SU-DHL-6 (cell line): ENCODE data around the gene SPG7.

Experiments
- H2AFZ ChIP-seq: fragments of 200-600 bp; sonication (generic); 2 replicates; pipeline ENCODE4 v1.6.1; 2014; ENCODE audit warnings: low read depth, mild to moderate bottlenecking, moderate library complexity, mixed read lengths, antibody characterized with exemption, low read length; ENCODE audit not compliant: severe bottlenecking
- H3F3A ChIP-seq: fragments of 200-600 bp; shearing (Covaris generic); 2 replicates; pipeline ENCODE4 v1.6.0; 2016; ENCODE audit warnings: antibody characterized with exemption, mild to moderate bottlenecking; ENCODE audit not compliant: insufficient read depth
- H3K27ac ChIP-seq: fragments of 200-600 bp; sonication (generic); 2 replicates; pipeline ENCODE4 v1.5.1; 2016; ENCODE audit warnings: low read depth, mild to moderate bottlenecking, low read length, moderate library complexity, mixed read lengths
- H3K27me3 ChIP-seq: fragments of 200-600 bp; sonication (generic), shearing (Covaris generic); 2 replicates; pipeline ENCODE4 v1.6.0; 2014; ENCODE audit warnings: mild to moderate bottlenecking, low read length
- H3K36me3 ChIP-seq: fragments of 200-600 bp; sonication (generic); 2 replicates; pipeline ENCODE4 v1.6.1; 2014; ENCODE audit warnings: mild to moderate bottlenecking, low read length, mixed read lengths
- H3K4me2 ChIP-seq: fragments of 300-600, 200-600 bp; shearing (Covaris generic), sonication (generic); 2 replicates; pipeline ENCODE4 v1.6.0; 2014; ENCODE audit warnings: low read length, low read depth, mild to moderate bottlenecking; ENCODE audit not compliant: poor library complexity, severe bottlenecking
- H3K4me3 ChIP-seq: fragments of 200-600 bp; sonication (generic); 2 replicates; pipeline ENCODE4 v1.5.1; 2014; ENCODE audit warnings: antibody characterized with exemption, low read length, mild to moderate bottlenecking, mixed read lengths; ENCODE audit not compliant: insufficient read depth, poor library complexity, severe bottlenecking
- H3K79me2 ChIP-seq: fragments of 200-600 bp; sonication (generic); 2 replicates; pipeline ENCODE4 v1.6.1; 2014; ENCODE audit warnings: mild to moderate bottlenecking, low read length, moderate library complexity; ENCODE audit not compliant: insufficient read depth
- H3K9ac ChIP-seq: fragments of 200-600 bp; sonication (generic); 2 replicates; pipeline ENCODE4 v1.7.0; 2014; ENCODE audit warnings: mild to moderate bottlenecking, low read length
- H3K9me2 ChIP-seq: fragments of 200-600 bp; sonication (generic); replicated peaks from 2 replicates; pipeline ENCODE4 v1.6.1; 2014; ENCODE audit warnings: low read length; ENCODE audit not compliant: insufficient read depth
- H3K9me3 ChIP-seq: fragments of 200-600 bp; sonication (generic); 2 replicates; pipeline ENCODE4 v1.6.1; 2014; ENCODE audit warnings: low read length, mixed read lengths; ENCODE audit not compliant: insufficient read depth
- H4K20me1 ChIP-seq: fragments of 200-600 bp; sonication (generic); 2 replicates; pipeline ENCODE4 v1.6.1; 2014; ENCODE audit warnings: low read depth, mild to moderate bottlenecking, antibody characterized with exemption, low read length, moderate library complexity, mixed read lengths
- EZH2phosphoT487 ChIP-seq: fragments of 200-600 bp; sonication (generic), shearing (Covaris generic); conservative IDR thresholded peaks from 2 replicates; pipeline ENCODE4 v1.6.1; 2018; ENCODE audit warnings: mild to moderate bottlenecking, antibody characterized with exemption, low read length, moderate library complexity, mixed read lengths
- TF ChIP-seq, protein P1 (sequence below): fragments of 200-600 bp; sonication (generic); IDR thresholded peaks from one replicate; pipeline ENCODE4 v1.5.1; 2017; ENCODE audit warnings: antibody characterized with exemption, mild to moderate bottlenecking, low read length, moderate library complexity; ENCODE audit not compliant: insufficient read depth, poor library complexity, severe bottlenecking

SPG7 gene

DNA sequence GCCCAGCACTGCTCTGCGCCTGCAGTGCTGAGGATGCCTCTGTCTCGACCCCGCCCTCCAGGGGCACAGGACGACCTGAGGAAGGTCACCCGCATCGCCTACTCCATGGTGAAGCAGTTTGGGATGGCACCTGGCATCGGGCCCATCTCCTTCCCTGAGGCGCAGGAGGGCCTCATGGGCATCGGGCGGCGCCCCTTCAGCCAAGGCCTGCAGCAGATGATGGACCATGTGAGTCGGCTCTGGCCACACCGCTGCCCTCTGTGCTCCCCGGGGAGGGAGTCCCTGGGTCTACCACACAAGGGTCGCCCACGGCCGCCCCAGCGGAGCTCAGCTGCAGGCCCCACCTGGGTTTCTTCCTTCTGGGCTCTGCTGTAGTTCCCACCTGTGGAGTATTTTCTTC, 45.5 kb downstream of the SPG7 start:
- H3K4me3 ChIP-seq: no peak overlapping the region

DNA sequence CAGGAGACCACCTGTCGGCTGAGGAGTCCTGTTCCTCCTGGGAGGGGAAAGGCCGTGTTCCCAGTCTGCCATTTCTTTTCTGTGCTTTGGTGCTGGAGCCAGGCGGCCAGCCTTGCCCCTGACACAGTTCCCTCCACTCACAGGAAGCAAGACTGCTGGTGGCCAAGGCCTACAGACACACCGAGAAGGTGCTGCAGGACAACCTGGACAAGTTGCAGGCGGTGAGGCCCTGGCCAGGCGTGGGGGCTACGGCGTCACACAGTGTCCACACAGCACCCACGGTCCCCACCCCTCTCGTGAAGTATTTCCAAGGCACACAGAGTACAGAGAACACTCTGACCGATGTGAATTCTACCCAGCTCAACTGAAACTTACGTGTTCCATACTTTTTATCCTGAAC, 46.1 kb downstream of the SPG7 start:
- Histone ChIP-seq H4K20me1 (no peaks in the 10 kb centered on the region), H3K9me3 (no peaks in the 10 kb centered on the region), H3K4me3 (no peak overlapping the region), H2AFZ (no peak overlapping the region), H3K27me3 (no peaks in the 10 kb centered on the region), H3K4me2 (no peak overlapping the region), H3K9me2 (no peaks in the 10 kb centered on the region), H3K36me3 (no peaks in the 10 kb centered on the region), H3K9ac (no peak overlapping the region), H3K27ac (no peak overlapping the region), H3K79me2 (no peaks in the 10 kb centered on the region), H3F3A (no peaks in the 10 kb centered on the region)
- TF ChIP-seq, protein P1, sequence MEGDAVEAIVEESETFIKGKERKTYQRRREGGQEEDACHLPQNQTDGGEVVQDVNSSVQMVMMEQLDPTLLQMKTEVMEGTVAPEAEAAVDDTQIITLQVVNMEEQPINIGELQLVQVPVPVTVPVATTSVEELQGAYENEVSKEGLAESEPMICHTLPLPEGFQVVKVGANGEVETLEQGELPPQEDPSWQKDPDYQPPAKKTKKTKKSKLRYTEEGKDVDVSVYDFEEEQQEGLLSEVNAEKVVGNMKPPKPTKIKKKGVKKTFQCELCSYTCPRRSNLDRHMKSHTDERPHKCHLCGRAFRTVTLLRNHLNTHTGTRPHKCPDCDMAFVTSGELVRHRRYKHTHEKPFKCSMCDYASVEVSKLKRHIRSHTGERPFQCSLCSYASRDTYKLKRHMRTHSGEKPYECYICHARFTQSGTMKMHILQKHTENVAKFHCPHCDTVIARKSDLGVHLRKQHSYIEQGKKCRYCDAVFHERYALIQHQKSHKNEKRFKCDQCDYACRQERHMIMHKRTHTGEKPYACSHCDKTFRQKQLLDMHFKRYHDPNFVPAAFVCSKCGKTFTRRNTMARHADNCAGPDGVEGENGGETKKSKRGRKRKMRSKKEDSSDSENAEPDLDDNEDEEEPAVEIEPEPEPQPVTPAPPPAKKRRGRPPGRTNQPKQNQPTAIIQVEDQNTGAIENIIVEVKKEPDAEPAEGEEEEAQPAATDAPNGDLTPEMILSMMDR: no peak
- no peak for TF ChIP-seq EZH2phosphoT487

More for the DNA sequence above, 45.5 kb downstream of the SPG7 start:
- no peaks in the 10 kb centered on the region for H4K20me1 ChIP-seq
- H3K27me3 ChIP-seq: no peaks in the 10 kb centered on the region
- no peaks in the 10 kb centered on the region for H3K36me3 ChIP-seq
- H3K4me2 ChIP-seq: no peak overlapping the region
- no peaks in the 10 kb centered on the region for H3K9me2 ChIP-seq
- H3K27ac ChIP-seq: no peak overlapping the region
- H3F3A ChIP-seq: no peaks in the 10 kb centered on the region
- TF ChIP-seq, protein P1: no peak
- TF ChIP-seq EZH2phosphoT487: no peak
- no peak overlapping the region for H3K9ac ChIP-seq
- H3K79me2 ChIP-seq: no peaks in the 10 kb centered on the region
- H2AFZ ChIP-seq: no peak overlapping the region
- no peaks in the 10 kb centered on the region for H3K9me3 ChIP-seq

DNA sequence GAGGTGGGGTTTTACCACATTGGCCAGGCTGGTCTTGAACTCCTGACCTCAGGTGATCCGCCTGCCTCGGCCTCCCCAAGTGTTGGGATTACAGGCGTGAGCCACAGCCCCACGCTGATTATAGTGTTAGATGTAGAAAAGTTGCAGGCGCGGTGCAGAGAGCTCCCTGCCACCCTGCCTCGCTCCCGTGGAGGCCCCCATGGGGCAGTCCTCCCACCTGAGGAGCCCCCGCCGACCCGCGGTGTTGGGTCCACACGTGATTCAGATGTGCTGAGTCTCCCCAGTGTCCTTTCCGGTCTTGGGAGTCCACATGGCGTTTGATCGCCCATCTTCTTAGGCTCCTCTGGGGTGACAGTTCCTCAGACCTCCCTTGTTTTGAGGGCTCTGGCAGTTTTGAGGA, 47.1 kb downstream of the SPG7 start:
- H4K20me1 ChIP-seq: no peaks in the 10 kb centered on the region
- H3K27me3 ChIP-seq: no peaks in the 10 kb centered on the region
- no peaks in the 10 kb centered on the region for H3K9me3 ChIP-seq
- H2AFZ ChIP-seq: no peak overlapping the region
- no peak overlapping the region for H3K27ac ChIP-seq
- H3K4me2 ChIP-seq: no peak overlapping the region
- TF ChIP-seq, protein P1: no peak
- no peak for TF ChIP-seq EZH2phosphoT487
- no peaks in the 10 kb centered on the region for H3K79me2 ChIP-seq
- H3K9me2 ChIP-seq: no peaks in the 10 kb centered on the region
- no peaks in the 10 kb centered on the region for H3F3A ChIP-seq
- no peak overlapping the region for H3K9ac ChIP-seq
- no peak overlapping the region for H3K4me3 ChIP-seq
- no peaks in the 10 kb centered on the region for H3K36me3 ChIP-seq
